Measurements from ENCODE around the gene SDHAF2.

Gene SDHAF2

Small RNA genes lying within 50 kb of the gene (small RNA-seq; reads per million reads assigned to genes)
- 0 reads per million in 2 experiments for gene RN7SL23P
